Right atrium auricular region (tissue), 2 donors: ENCODE results near the gene C4orf51. TPM values are rescaled to one million over a fixed set of nuclear protein-coding genes. Genes with fewer than 3 reads are reported as not detected.
A peak's percentile ranks its signal among the peaks of the same experiment; 100 is the strongest.
"Not testable (repeated sequence)": the region's sequence is repeated elsewhere in the genome, so short reads cannot be mapped to it uniquely, and the experiment has no call there.

ENCODE experiments used
- DNase-seq: peaks from one replicate; pipeline ENCODE4 v3.0.0-alpha.2; 2019; ENCODE audit warnings: low spot score
- H3K27ac ChIP-seq, 2 donors: fragments of 200-600 bp; sonication (generic); 1 replicate in 1 of 2; 2 replicates in 1 of 2; pipeline ENCODE4 v1.5.1; 2016 to 2019
- H3K27me3 ChIP-seq, 2 donors: fragments of 200-600 bp; sonication (generic); one replicate each; pipeline versions ENCODE4 v1.5.1 to v1.6.0; 2017 to 2019
- H3K36me3 ChIP-seq: fragments of 200-600 bp; sonication (generic); one replicate; pipeline ENCODE4 v1.5.1; 2016
- H3K4me1 ChIP-seq, 2 donors: fragments of 200-600 bp; sonication (generic); one replicate each; pipeline versions ENCODE4 v1.5.1 to v1.6.0; 2017 to 2019
- H3K4me3 ChIP-seq, 2 donors: fragments of 200-600 bp; sonication (generic); 1 replicate in 1 of 2; 2 replicates in 1 of 2; pipeline ENCODE4 v1.5.1; 2017 to 2019; ENCODE audit warnings: mild to moderate bottlenecking in 1 of 2, moderate library complexity in 1 of 2
- H3K9me3 ChIP-seq, 2 donors: fragments of 200-600 bp; sonication (generic); one replicate each; pipeline ENCODE4 v1.5.1; 2019
- total RNA-seq, 2 donors: library from RNA; depleted of rRNA; stranded (reverse); fragments of >200 nt; gene quantifications; one replicate each; pipeline ENCODE4 v1.1.0, GENCODE V29; 2016
- TF ChIP-seq, protein P1 (sequence below), 2 donors: fragments of 200-600 bp; sonication (generic); IDR thresholded peaks; one replicate each; pipeline ENCODE4 v1.5.1; 2019; ENCODE audit warnings: antibody characterized with exemption in 2 of 2

The C4orf51 gene
- total RNA-seq, 2 donors from 2014 or later = not detected

DNA sequence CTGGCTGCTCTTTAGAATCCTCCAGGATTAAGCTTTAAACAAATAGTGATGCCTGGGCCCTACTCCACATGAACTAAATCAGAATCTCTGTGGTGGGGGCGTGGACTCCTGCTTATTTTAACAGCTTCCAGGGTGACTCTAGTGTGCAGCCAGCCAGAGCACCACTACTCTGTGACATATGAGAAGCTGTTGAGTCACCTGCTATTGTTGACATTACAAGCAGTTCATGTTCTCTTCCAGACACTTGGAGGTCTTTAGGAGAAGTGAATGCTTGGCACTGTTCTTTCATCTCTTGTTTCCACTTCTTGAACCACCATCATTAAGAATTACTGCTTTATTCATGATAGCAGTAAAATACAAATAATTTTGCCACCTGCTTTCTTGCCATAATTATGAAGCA lies 426 bp upstream of the C4orf51 start:
- H3K27ac ChIP-seq = peak overlapping the region; percentile 42 to 73
- peaks cover 0 to 19% of the 10 kb centered on the region in 2 donors for H3K4me1 ChIP-seq
- DNase-seq = no peak
- H3K9me3 ChIP-seq = peaks cover 0 to 5% of the 10 kb centered on the region in 2 donors
- H3K4me3 ChIP-seq = no peak overlapping the region
- H3K27me3 ChIP-seq = no peaks in the 10 kb centered on the region
- TF ChIP-seq, protein P1, sequence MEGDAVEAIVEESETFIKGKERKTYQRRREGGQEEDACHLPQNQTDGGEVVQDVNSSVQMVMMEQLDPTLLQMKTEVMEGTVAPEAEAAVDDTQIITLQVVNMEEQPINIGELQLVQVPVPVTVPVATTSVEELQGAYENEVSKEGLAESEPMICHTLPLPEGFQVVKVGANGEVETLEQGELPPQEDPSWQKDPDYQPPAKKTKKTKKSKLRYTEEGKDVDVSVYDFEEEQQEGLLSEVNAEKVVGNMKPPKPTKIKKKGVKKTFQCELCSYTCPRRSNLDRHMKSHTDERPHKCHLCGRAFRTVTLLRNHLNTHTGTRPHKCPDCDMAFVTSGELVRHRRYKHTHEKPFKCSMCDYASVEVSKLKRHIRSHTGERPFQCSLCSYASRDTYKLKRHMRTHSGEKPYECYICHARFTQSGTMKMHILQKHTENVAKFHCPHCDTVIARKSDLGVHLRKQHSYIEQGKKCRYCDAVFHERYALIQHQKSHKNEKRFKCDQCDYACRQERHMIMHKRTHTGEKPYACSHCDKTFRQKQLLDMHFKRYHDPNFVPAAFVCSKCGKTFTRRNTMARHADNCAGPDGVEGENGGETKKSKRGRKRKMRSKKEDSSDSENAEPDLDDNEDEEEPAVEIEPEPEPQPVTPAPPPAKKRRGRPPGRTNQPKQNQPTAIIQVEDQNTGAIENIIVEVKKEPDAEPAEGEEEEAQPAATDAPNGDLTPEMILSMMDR (IDR thresholded peaks at IDR 0.05) = no peak
- H3K36me3 ChIP-seq = no peaks in the 10 kb centered on the region

GRCh38 chr4:145680902-145681301 lies 956 bp downstream of the C4orf51 start:
- no peaks in the 10 kb centered on the region for H3K36me3 ChIP-seq
- TF ChIP-seq, protein P1 (IDR thresholded peaks at IDR 0.05) = no peak
- no peak for DNase-seq
- H3K4me3 ChIP-seq = no peak overlapping the region
- H3K27ac ChIP-seq = peak overlapping the region in 1 of 2 donors; percentile 73
- peaks cover 0 to 5% of the 10 kb centered on the region in 2 donors for H3K9me3 ChIP-seq
- no peaks in the 10 kb centered on the region for H3K27me3 ChIP-seq
- H3K4me1 ChIP-seq = peaks cover 0 to 19% of the 10 kb centered on the region in 2 donors

- TF ChIP-seq, protein P1 (IDR thresholded peaks at IDR 0.05) = no peak
- DNase-seq = no peak
- H3K36me3 ChIP-seq = no peaks in the 10 kb centered on the region
- H3K27me3 ChIP-seq = no peaks in the 10 kb centered on the region
- H3K4me3 ChIP-seq = no peak overlapping the region
- H3K4me1 ChIP-seq = peaks cover 0 to 19% of the 10 kb centered on the region in 2 donors
- no peak overlapping the region for H3K27ac ChIP-seq
- H3K9me3 ChIP-seq = peaks cover 0 to 5% of the 10 kb centered on the region in 2 donors
These were observed 1.6 kb downstream of the C4orf51 start for GRCh38 chr4:145681518-145681917.

DNA sequence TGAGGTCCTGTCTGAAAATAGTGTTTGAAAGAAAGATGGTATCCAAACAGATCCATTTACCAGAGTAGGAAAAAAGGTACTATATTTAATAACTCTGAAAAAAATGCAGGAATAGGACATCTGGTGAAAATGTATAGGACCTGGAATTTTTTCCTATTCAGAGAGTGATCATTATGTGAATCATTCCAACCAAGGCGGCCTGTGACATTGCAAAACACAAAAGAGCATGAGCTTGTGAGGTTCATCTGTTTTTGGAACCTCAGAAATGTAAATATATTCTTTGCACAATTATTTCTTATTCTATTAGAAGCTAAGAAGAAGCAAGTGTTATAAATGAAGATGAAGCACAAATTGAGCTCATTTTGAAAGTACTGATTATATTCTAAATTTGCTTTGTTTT lies 2.0 kb downstream of the C4orf51 start:
- Histone ChIP-seq H3K4me3 (no peak overlapping the region), H3K27ac (no peak overlapping the region)
- TF ChIP-seq, protein P1 (IDR thresholded peaks at IDR 0.05) = no peak

GRCh38 chr4:145686991-145687390 lies 7.0 kb downstream of the C4orf51 start:
- TF ChIP-seq, protein P1 (IDR thresholded peaks at IDR 0.05) = no peak
- no peak for DNase-seq
- Histone ChIP-seq H3K4me1 (no peaks in the 10 kb centered on the region), H3K9me3 (no peaks in the 10 kb centered on the region), H3K36me3 (no peaks in the 10 kb centered on the region), H3K4me3 (no peak overlapping the region), H3K27ac (no peak overlapping the region), H3K27me3 (no peaks in the 10 kb centered on the region)

More for the DNA sequence above, 2.0 kb downstream of the C4orf51 start:
- no peaks in the 10 kb centered on the region for H3K27me3 ChIP-seq
- H3K9me3 ChIP-seq = peaks cover 0 to 5% of the 10 kb centered on the region in 2 donors
- no peaks in the 10 kb centered on the region for H3K36me3 ChIP-seq
- no peak for DNase-seq
- H3K4me1 ChIP-seq = peaks cover 0 to 19% of the 10 kb centered on the region in 2 donors

GRCh38 chr4:145690610-145691009 lies 10.7 kb downstream of the C4orf51 start:
- Histone ChIP-seq H3K27ac (no peak overlapping the region), H3K9me3 (no peaks in the 10 kb centered on the region), H3K27me3 (no peaks in the 10 kb centered on the region), H3K4me1 (no peaks in the 10 kb centered on the region), H3K36me3 (no peaks in the 10 kb centered on the region), H3K4me3 (no peak overlapping the region)
- DNase-seq = no peak
- TF ChIP-seq, protein P1 (IDR thresholded peaks at IDR 0.05) = no peak

GRCh38 chr4:145691416-145691815 lies 11.5 kb downstream of the C4orf51 start:
- not testable (repeated sequence) for H3K36me3 ChIP-seq, H3K4me1 ChIP-seq, H3K27me3 ChIP-seq, H3K4me3 ChIP-seq, DNase-seq, H3K27ac ChIP-seq, H3K9me3 ChIP-seq
